ENCODE results near the gene CTIF.

The CTIF gene

GRCh38 chr18:48780913-48781162 is 242.0 kb downstream of the CTIF start:
- no peak for DNase-seq

- no peak for DNase-seq
Measured at GRCh38 chr18:48781163-48781987, 242.5 kb downstream of the CTIF start.

GRCh38 chr18:48781988-48782363 is 243.1 kb downstream of the CTIF start:
- DNase-seq: no peak

GRCh38 chr18:48782381-48782861 is 243.6 kb downstream of the CTIF start:
- DNase-seq: no peak

- no peak for DNase-seq
Measured at GRCh38 chr18:48783616-48784520, 245.0 kb downstream of the CTIF start.

GRCh38 chr18:48784656-48785055 is 245.8 kb downstream of the CTIF start:
- no peak for DNase-seq

- DNase-seq: no peak
Measured at GRCh38 chr18:48785091-48785614, 246.3 kb downstream of the CTIF start.

- DNase-seq: no peak
Measured at GRCh38 chr18:48785736-48786454, 247.1 kb downstream of the CTIF start.

- DNase-seq: no peak
Measured at GRCh38 chr18:48786455-48787202, 247.8 kb downstream of the CTIF start.

GRCh38 chr18:48787203-48788151 is 248.6 kb downstream of the CTIF start:
- no peak for DNase-seq

- DNase-seq: no peak
Measured at GRCh38 chr18:48788373-48788772, 249.5 kb downstream of the CTIF start.

- no peak for DNase-seq
Measured at GRCh38 chr18:48789259-48789812, 250.5 kb downstream of the CTIF start.

GRCh38 chr18:48790226-48790863 is 251.5 kb downstream of the CTIF start:
- no peak for DNase-seq

- no peak for DNase-seq
Measured at GRCh38 chr18:48790869-48791635, 252.2 kb downstream of the CTIF start.

GRCh38 chr18:48791636-48792105 is 252.8 kb downstream of the CTIF start:
- DNase-seq: no peak

- DNase-seq: no peak
Measured at GRCh38 chr18:48792141-48792540, 253.3 kb downstream of the CTIF start.

GRCh38 chr18:48792611-48793380 is 254.0 kb downstream of the CTIF start:
- no peak for DNase-seq

GRCh38 chr18:48794251-48794970 is 255.6 kb downstream of the CTIF start:
- DNase-seq: no peak

Data from HCEC 1CT (cell line).